Kasumi-1 (cell line): ENCODE results near the gene NAT16.
"Not testable (repeated sequence)": the region's sequence is repeated elsewhere in the genome, so short reads cannot be mapped to it uniquely, and the experiment has no call there.

ENCODE experiments used
- DNase-seq, 2 experiments: peaks; one replicate each; lab custom pipeline; 2025; lab: John Stamatoyannopoulos, UW

The NAT16 gene

GRCh38 chr7:101201695-101202602, 21.9 kb upstream of the NAT16 start:
- DNase-seq = no peak

GRCh38 chr7:101200862-101201599, 20.9 kb upstream of the NAT16 start, which contains the start of gene MOGAT3:
Gene MOGAT3 (minus strand): TSS chr7:101201036. CDS start chr7:101200854, 182 bp downstream.
- no peak for DNase-seq

GRCh38 chr7:101200504-101200861, 20.4 kb upstream of the NAT16 start:
- DNase-seq = no peak

GRCh38 chr7:101199522-101199921, 19.4 kb upstream of the NAT16 start:
- DNase-seq = not testable (repeated sequence)

- no peak for DNase-seq
These were observed 18.4 kb upstream of the NAT16 start for GRCh38 chr7:101198476-101198875.

- no peak for DNase-seq
These were observed 17.9 kb upstream of the NAT16 start for GRCh38 chr7:101197991-101198390.

- no peak for DNase-seq
These were observed 15.8 kb upstream of the NAT16 start for GRCh38 chr7:101195884-101196283.

- DNase-seq = no peak
These were observed 9.0 kb upstream of the NAT16 start for GRCh38 chr7:101189109-101189508.

- peak in 1 of 2 experiments; percentile 16 for DNase-seq
These were observed 6.8 kb upstream of the NAT16 start for GRCh38 chr7:101186844-101187428.

- no peak for DNase-seq
These were observed 6.1 kb upstream of the NAT16 start for GRCh38 chr7:101186194-101186593.

- no peak for DNase-seq
These were observed 5.3 kb upstream of the NAT16 start for GRCh38 chr7:101185258-101185839.

- no peak for DNase-seq
These were observed 380 bp downstream of the NAT16 start for GRCh38 chr7:101179713-101180112.

- DNase-seq = no peak
These were observed 976 bp downstream of the NAT16 start for GRCh38 chr7:101179117-101179516.

- DNase-seq = no peak
These were observed 2.4 kb downstream of the NAT16 start for GRCh38 chr7:101177644-101178043.

- no peak for DNase-seq
These were observed 4.4 kb downstream of the NAT16 start for GRCh38 chr7:101175664-101176063.

GRCh38 chr7:101174322-101174854, 5.7 kb downstream of the NAT16 start:
- no peak for DNase-seq

GRCh38 chr7:101173752-101174244, 6.3 kb downstream of the NAT16 start:
- DNase-seq = no peak

GRCh38 chr7:101172854-101173751, 7.0 kb downstream of the NAT16 start:
- no peak for DNase-seq

GRCh38 chr7:101172005-101172853, 7.9 kb downstream of the NAT16 start:
- DNase-seq = no peak

- DNase-seq = no peak
These were observed 8.7 kb downstream of the NAT16 start for GRCh38 chr7:101171442-101171837.
